GM21447 (cell line): ENCODE measurements around the gene IMMP2L.
"Not testable (repeated sequence)": the region's sequence is repeated elsewhere in the genome, so short reads cannot be mapped to it uniquely, and the experiment has no call there.

ENCODE experiments used
- ATAC-seq: cut with Tn5 transposase; IDR thresholded peaks from one replicate; pipeline ENCODE4 v1.9.1; 2021; ENCODE audit not compliant: unreplicated experiment

Gene IMMP2L

GRCh38 chr7:111088328-111088727 is 474.0 kb downstream of the IMMP2L start:
- no peak for ATAC-seq

GRCh38 chr7:111086532-111086931 is 475.8 kb downstream of the IMMP2L start:
- ATAC-seq = no peak

GRCh38 chr7:111085356-111085755 is 476.9 kb downstream of the IMMP2L start:
- ATAC-seq = no peak

- peak; percentile 98 for ATAC-seq
Measured at GRCh38 chr7:111083413-111083812, 478.9 kb downstream of the IMMP2L start.

GRCh38 chr7:111082351-111082750 is 479.9 kb downstream of the IMMP2L start:
- ATAC-seq = no peak

GRCh38 chr7:111081546-111082267 is 480.6 kb downstream of the IMMP2L start:
- ATAC-seq = no peak

GRCh38 chr7:111080495-111081105 is 481.7 kb downstream of the IMMP2L start:
- ATAC-seq = no peak

GRCh38 chr7:111077001-111077400 is 485.3 kb downstream of the IMMP2L start:
- no peak for ATAC-seq

- no peak for ATAC-seq
Measured at GRCh38 chr7:111076205-111076604, 486.1 kb downstream of the IMMP2L start.

GRCh38 chr7:111075498-111075897 is 486.8 kb downstream of the IMMP2L start:
- ATAC-seq = no peak

GRCh38 chr7:111074748-111075146 is 487.5 kb downstream of the IMMP2L start:
- no peak for ATAC-seq

- ATAC-seq = no peak
Measured at GRCh38 chr7:111074071-111074747, 488.1 kb downstream of the IMMP2L start.

- ATAC-seq = not testable (repeated sequence)
Measured at GRCh38 chr7:111072658-111073057, 489.6 kb downstream of the IMMP2L start.

- no peak for ATAC-seq
Measured at GRCh38 chr7:111071556-111071955, 490.7 kb downstream of the IMMP2L start.

GRCh38 chr7:111068618-111069017 is 493.7 kb downstream of the IMMP2L start:
- no peak for ATAC-seq

- ATAC-seq = no peak
Measured at GRCh38 chr7:111067682-111068081, 494.6 kb downstream of the IMMP2L start.

- ATAC-seq = no peak
Measured at GRCh38 chr7:111067251-111067650, 495.0 kb downstream of the IMMP2L start.

- ATAC-seq = no peak
Measured at GRCh38 chr7:111063166-111063565, 499.1 kb downstream of the IMMP2L start.

GRCh38 chr7:111059833-111060232 is 502.5 kb downstream of the IMMP2L start:
- ATAC-seq = no peak

GRCh38 chr7:111057066-111057465 is 505.2 kb downstream of the IMMP2L start:
- no peak for ATAC-seq

GRCh38 chr7:111056371-111056770 is 505.9 kb downstream of the IMMP2L start:
- ATAC-seq = no peak

- ATAC-seq = no peak
Measured at GRCh38 chr7:111053035-111053434, 509.3 kb downstream of the IMMP2L start.
